Sigmoid colon (tissue), 7 donors: ENCODE measurements around the gene EME2. TPM values are rescaled to one million over a fixed set of nuclear protein-coding genes. Genes with fewer than 3 reads are reported as not detected.

Experiments used
- DNase-seq: peaks from one replicate; pipeline ENCODE4 v3.0.0-alpha.2; 2019
- H3K27ac ChIP-seq, 4 donors: fragments of 200-600 bp; sonication (generic); one replicate each; pipeline ENCODE4 v1.5.1; 2016 to 2019; ENCODE audit warnings: mild to moderate bottlenecking in 1 of 4
- H3K27me3 ChIP-seq, 3 donors: fragments of 200-600 bp; sonication (generic); one replicate each; pipeline ENCODE4 v1.5.1; 2019; ENCODE audit warnings: mild to moderate bottlenecking in 1 of 3
- H3K36me3 ChIP-seq, 4 donors: fragments of 200-600 bp; sonication (generic); one replicate each; pipeline ENCODE4 v1.5.1; 2016 to 2019
- H3K4me1 ChIP-seq, 4 donors: fragments of 200-600 bp; sonication (generic); one replicate each; pipeline ENCODE4 v1.5.1; 2017 to 2019
- H3K4me3 ChIP-seq, 4 donors: fragments of 200-600 bp; sonication (generic); one replicate each; pipeline ENCODE4 v1.5.1; 2017 to 2019; ENCODE audit warnings: mild to moderate bottlenecking in 2 of 4, moderate library complexity in 1 of 4
- H3K9me3 ChIP-seq, 4 donors: fragments of 200-600 bp in 3 of 4; sonication (generic) in 3 of 4; one replicate each; pipeline versions ENCODE4 v1.5.1 to v1.6.1; 2013 to 2019
- CTCF ChIP-seq, 4 experiments: fragments of 450-650 bp in 3 of 4; fragments of 200-600 bp in 1 of 4; IDR thresholded peaks; one replicate each; pipeline ENCODE4 v1.5.1; 2016 to 2019; ENCODE audit warnings: antibody characterized with exemption in 4 of 4, mild to moderate bottlenecking in 3 of 4, moderate library complexity in 2 of 4
- EP300 ChIP-seq, 4 donors: sonication (generic); formaldehyde crosslinking; IDR thresholded peaks; one replicate each; pipeline ENCODE4 v1.6.1; 2017; ENCODE audit warnings: antibody characterized with exemption in 4 of 4
- POLR2A ChIP-seq, 2 donors: fragments of 450-650 bp; IDR thresholded peaks; one replicate each; pipeline ENCODE4 v1.6.1; 2016; ENCODE audit warnings: antibody characterized with exemption in 2 of 2, mild to moderate bottlenecking in 2 of 2, moderate library complexity in 2 of 2
- POLR2AphosphoS5 ChIP-seq, 4 donors: sonication (generic); formaldehyde crosslinking; IDR thresholded peaks; one replicate each; pipeline ENCODE4 v1.6.1; 2017; ENCODE audit warnings: antibody characterized with exemption in 4 of 4
- WGBS, 2 donors: extraction: QIAGEN DNeasy Blood & Tissue Kit; methylation state at CpG; one replicate each; pipeline ENCODE4 v1.1.7; 2013; 5-methylcytosine and 5-hydroxymethylcytosine counted together
- intact Hi-C: fragments of 100-400 bp; cut with DNase I; formaldehyde crosslinking; loops from one replicate; pipeline ENCODE4 v1.15.1; 2023
- polyA plus RNA-seq, 3 donors: library from polyadenylated mRNA; stranded (reverse); fragments of 200-250 nt; gene quantifications; one replicate each; pipeline ENCODE4 v1.2.3, GENCODE V29; 2013
- total RNA-seq, 4 donors: library from RNA; depleted of rRNA; stranded (reverse); fragments of >200 nt; gene quantifications; one replicate each; pipeline ENCODE4 v1.1.0, GENCODE V29; 2016
- donor health status: healthy with polysubstance abuse.
- donor health status: Bipolar disorder and iron deficiency.
- donor health status: healthy.

EME2 gene
- total and polyA plus RNA-seq, 7 donors, result 1.8 to 17.1 (median 5.2) TPM

GRCh38 chr16:1747934-1748333 lies 24.7 kb upstream of the EME2 start:
- no peaks in the 10 kb centered on the region for H3K4me1 ChIP-seq
- intact Hi-C loops, result no loop called here
- H3K9me3 ChIP-seq, result no peaks in the 10 kb centered on the region
- H3K4me3 ChIP-seq, result no peak overlapping the region
- DNase-seq, result no peak
- no peaks in the 10 kb centered on the region for H3K27me3 ChIP-seq
- WGBS, 2 donors, result 91 to 93% methylated on average over 11 of the region's 11 CpGs
- TF ChIP-seq CTCF (IDR thresholded peaks at IDR 0.05) (no peak), POLR2AphosphoS5 (IDR thresholded peaks at IDR 0.05) (no peak), EP300 (IDR thresholded peaks at IDR 0.05) (no peak), POLR2A (IDR thresholded peaks at IDR 0.05) (no peak)
- peaks cover 52 to 99% (median 67%) of the 10 kb centered on the region in 4 donors for H3K36me3 ChIP-seq
- H3K27ac ChIP-seq, result no peak overlapping the region

DNA sequence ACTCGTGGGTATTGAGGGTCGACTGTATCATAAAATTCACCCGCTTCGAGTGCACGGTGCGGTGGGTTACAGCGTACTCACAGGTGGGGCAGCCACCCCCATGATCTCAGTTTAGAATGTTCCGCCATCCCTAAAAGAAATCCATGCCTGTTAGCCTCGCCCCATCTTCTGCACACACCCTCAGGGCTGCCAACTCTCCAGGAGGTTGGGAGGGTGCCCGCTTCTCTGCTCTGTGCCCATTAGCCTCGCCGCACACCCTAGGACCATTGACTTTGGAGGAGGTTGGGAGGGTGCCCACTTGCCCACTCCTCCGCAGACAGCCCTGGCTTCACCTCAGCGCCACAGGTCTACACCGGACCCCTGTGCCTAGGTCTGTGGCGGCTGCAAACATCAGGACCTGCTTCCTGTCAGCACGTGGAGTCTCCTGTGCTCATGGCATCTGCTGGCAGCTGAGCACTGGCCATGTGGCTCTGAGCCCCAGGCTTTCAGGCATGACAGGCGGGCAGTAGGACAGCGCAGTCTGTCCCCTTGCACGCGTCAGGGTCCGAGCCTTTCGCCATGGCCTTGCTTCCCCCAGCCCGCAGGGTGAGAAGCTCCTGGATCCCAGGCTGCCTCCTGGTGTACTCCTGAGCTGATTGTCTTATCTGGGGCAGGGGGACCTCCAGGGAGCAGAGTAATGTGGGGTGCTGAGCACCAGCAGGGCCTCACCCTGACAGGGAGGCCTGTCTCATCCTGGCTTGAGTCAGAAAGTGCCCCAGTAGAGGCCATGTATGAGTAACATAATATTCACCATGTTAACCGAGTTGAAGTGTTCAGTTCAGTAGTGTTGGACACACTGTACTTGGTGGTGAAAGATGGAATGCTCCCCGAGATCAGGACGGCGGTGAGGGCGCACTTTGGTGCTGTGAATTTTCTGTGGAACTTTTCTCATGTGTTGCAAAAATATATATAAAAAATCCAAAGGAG lies 23.2 kb upstream of the EME2 start:
- intact Hi-C loops, result no loop called here

GRCh38 chr16:1751946-1752345 lies 20.7 kb upstream of the EME2 start:
- H3K4me1 ChIP-seq, result no peaks in the 10 kb centered on the region
- no peak overlapping the region for H3K27ac ChIP-seq
- intact Hi-C loops, result no loop called here
- H3K36me3 ChIP-seq, result peaks cover 41 to 79% (median 55%) of the 10 kb centered on the region in 4 donors
- WGBS, 2 donors, result 96% methylated on average over 16 of the region's 16 CpGs
- no peak for TF ChIP-seq POLR2AphosphoS5 (IDR thresholded peaks at IDR 0.05)
- no peak for TF ChIP-seq EP300 (IDR thresholded peaks at IDR 0.05)
- no peak for TF ChIP-seq POLR2A (IDR thresholded peaks at IDR 0.05)
- TF ChIP-seq CTCF (IDR thresholded peaks at IDR 0.05), result no peak
- no peak for DNase-seq
- no peaks in the 10 kb centered on the region for H3K27me3 ChIP-seq
- H3K4me3 ChIP-seq, result no peak overlapping the region
- no peaks in the 10 kb centered on the region for H3K9me3 ChIP-seq

More for the DNA sequence above, 23.2 kb upstream of the EME2 start:
- no peak overlapping the region for H3K27ac ChIP-seq
- H3K4me1 ChIP-seq, result no peaks in the 10 kb centered on the region
- H3K27me3 ChIP-seq, result no peaks in the 10 kb centered on the region
- peaks cover 43 to 96% (median 59%) of the 10 kb centered on the region in 4 donors for H3K36me3 ChIP-seq
- TF ChIP-seq EP300 (IDR thresholded peaks at IDR 0.05) (no peak), CTCF (IDR thresholded peaks at IDR 0.05) (no peak), POLR2AphosphoS5 (IDR thresholded peaks at IDR 0.05) (no peak), POLR2A (IDR thresholded peaks at IDR 0.05) (no peak)
- no peak for DNase-seq
- H3K9me3 ChIP-seq, result no peaks in the 10 kb centered on the region
- no peak overlapping the region for H3K4me3 ChIP-seq
- WGBS, 2 donors, result 95 to 96% methylated on average over 29 of the region's 29 CpGs

DNA sequence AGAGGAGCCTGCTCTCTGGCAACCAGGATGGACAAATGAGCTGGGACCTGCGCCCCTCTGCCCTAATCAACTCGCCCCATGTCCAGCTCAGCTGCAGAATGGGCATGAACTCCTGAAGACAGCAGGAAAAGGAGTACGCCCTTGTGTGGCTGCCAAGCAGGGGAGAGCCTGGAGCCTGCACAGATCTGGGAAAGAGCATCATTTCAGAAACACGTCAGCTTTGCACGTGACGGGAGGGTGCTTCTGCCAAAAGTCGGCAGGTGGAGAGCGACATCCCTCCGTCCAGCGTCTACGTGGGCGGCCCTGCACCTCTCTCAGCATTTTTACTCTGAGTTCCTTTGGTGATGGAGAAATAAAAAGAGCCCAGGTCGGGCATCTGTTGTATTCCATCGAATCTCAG lies 19.8 kb upstream of the EME2 start:
- intact Hi-C loops, result no loop called here
- Histone ChIP-seq H3K36me3 (peaks cover 35 to 79% (median 47%) of the 10 kb centered on the region in 4 donors), H3K4me3 (no peak overlapping the region), H3K27me3 (no peaks in the 10 kb centered on the region), H3K9me3 (no peaks in the 10 kb centered on the region), H3K27ac (no peak overlapping the region), H3K4me1 (no peaks in the 10 kb centered on the region)
- 96 to 97% methylated on average over 14 of the region's 14 CpGs for WGBS, 2 donors
- TF ChIP-seq CTCF (IDR thresholded peaks at IDR 0.05), result no peak
- TF ChIP-seq EP300 (IDR thresholded peaks at IDR 0.05), result no peak
- no peak for DNase-seq
